ENCODE measurements around the gene CALY.

CALY gene

DNA sequence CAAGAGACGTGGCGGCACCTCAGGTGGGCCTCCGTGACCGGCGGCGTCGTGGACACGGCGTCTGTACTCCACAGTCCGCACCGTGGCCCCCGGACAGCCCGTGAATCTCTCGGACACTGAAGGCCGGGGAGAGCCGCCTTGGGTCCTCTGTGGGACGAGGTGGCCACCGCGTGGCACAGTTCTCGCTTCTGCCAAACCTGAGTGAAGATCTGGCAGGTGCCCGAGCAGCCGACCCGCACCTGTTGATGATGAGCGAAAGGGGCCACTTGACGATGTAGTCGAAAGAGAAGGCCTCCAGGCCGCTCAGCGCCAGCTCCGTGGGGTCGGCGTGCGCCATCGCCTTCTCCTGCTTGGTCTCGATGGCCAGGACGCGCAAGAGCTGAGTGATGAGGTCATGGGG, 51.5 kb downstream of the CALY start:
- no peak overlapping the region for H3K4me2 ChIP-seq
- no peak overlapping the region for H2AFZ ChIP-seq (ENCODE audit: low read depth)
- no peak overlapping the region for H3K9ac ChIP-seq
- no peaks in the 10 kb centered on the region for H3K27me3 ChIP-seq (ENCODE audit: insufficient read depth, low read depth)
- TF ChIP-seq, protein P1, sequence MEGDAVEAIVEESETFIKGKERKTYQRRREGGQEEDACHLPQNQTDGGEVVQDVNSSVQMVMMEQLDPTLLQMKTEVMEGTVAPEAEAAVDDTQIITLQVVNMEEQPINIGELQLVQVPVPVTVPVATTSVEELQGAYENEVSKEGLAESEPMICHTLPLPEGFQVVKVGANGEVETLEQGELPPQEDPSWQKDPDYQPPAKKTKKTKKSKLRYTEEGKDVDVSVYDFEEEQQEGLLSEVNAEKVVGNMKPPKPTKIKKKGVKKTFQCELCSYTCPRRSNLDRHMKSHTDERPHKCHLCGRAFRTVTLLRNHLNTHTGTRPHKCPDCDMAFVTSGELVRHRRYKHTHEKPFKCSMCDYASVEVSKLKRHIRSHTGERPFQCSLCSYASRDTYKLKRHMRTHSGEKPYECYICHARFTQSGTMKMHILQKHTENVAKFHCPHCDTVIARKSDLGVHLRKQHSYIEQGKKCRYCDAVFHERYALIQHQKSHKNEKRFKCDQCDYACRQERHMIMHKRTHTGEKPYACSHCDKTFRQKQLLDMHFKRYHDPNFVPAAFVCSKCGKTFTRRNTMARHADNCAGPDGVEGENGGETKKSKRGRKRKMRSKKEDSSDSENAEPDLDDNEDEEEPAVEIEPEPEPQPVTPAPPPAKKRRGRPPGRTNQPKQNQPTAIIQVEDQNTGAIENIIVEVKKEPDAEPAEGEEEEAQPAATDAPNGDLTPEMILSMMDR (conservative IDR thresholded peaks at IDR 0.05; ENCODE audit: low read depth, low read length), result no peak
- no peaks in the 10 kb centered on the region for H4K20me1 ChIP-seq (ENCODE audit: insufficient read depth)
- no peak overlapping the region for H3K4me3 ChIP-seq (IDR thresholded peaks at IDR 0.05; ENCODE audit: insufficient read depth, low read depth, low read length)
- H3K4me1 ChIP-seq (ENCODE audit: low read depth, poor library complexity, severe bottlenecking), result peaks cover 5% of the 10 kb centered on the region
- H3K36me3 ChIP-seq (ENCODE audit: insufficient read depth), result no peaks in the 10 kb centered on the region
- no peaks in the 10 kb centered on the region for H3K79me2 ChIP-seq (ENCODE audit: insufficient read depth, low read depth)
- no peak overlapping the region for H3K27ac ChIP-seq

DNA sequence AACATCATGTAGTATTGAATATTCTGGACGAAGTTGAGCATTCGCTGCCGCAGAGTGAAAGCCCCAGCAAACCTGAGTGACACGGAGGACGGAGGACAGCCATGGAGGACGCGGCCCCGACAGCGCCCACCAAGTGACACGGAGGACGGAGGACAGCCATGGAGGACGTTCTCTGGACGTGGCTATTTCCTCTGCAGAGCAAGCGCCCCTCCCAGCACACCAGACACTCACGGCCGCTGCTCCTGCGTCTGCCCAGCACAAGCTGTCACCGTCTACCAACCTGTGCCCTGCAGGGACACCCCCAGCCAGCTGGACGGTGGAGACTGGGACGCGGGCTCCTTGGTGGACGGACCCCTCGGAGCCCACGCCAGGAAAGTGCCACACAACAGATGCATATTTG, 52.8 kb downstream of the CALY start:
- no peak overlapping the region for H2AFZ ChIP-seq (ENCODE audit: low read depth)
- H3K4me3 ChIP-seq (IDR thresholded peaks at IDR 0.05; ENCODE audit: insufficient read depth, low read depth, low read length), result no peak overlapping the region
- H3K36me3 ChIP-seq (ENCODE audit: insufficient read depth), result no peaks in the 10 kb centered on the region
- peaks cover 18% of the 10 kb centered on the region for H3K4me1 ChIP-seq (ENCODE audit: low read depth, poor library complexity, severe bottlenecking)
- H3K27ac ChIP-seq, result no peak overlapping the region
- H3K79me2 ChIP-seq (ENCODE audit: insufficient read depth, low read depth), result no peaks in the 10 kb centered on the region
- no peak overlapping the region for H3K4me2 ChIP-seq
- H4K20me1 ChIP-seq (ENCODE audit: insufficient read depth), result no peaks in the 10 kb centered on the region
- TF ChIP-seq, protein P1 (conservative IDR thresholded peaks at IDR 0.05; ENCODE audit: low read depth, low read length), result no peak
- no peaks in the 10 kb centered on the region for H3K27me3 ChIP-seq (ENCODE audit: insufficient read depth, low read depth)
- H3K9ac ChIP-seq, result no peak overlapping the region

DNA sequence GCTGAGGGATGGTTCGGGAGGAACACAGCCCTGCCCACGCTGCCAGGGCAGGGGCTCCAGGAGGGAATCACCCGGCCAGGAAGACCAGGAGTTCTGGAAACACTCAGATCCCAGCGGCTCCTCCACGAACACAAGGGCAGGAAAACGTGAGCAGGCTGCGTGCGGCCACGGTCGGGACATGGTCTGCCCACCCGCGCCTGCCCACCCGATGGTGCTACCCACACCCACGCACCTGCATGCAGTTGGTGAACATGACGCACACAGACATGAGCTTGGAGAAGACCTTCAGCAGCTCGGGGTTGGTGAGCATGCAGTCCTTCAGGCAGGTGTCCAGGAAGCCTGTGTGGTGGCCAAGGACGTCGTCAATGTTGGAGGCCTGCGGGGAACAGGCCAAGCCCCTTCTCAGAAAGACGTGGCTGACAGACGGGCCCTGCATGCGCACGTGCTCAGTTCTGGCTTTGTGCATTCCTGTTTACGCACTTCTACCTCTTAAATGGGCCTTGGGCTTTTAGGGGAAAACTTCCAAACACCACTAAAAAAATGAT, 53.8 kb downstream of the CALY start:
- Histone ChIP-seq H3K36me3 (ENCODE audit: insufficient read depth) (no peaks in the 10 kb centered on the region), H3K27ac (no peak overlapping the region), H3K4me3 (IDR thresholded peaks at IDR 0.05; ENCODE audit: insufficient read depth, low read depth, low read length) (no peak overlapping the region), H3K9ac (no peak overlapping the region), H2AFZ (ENCODE audit: low read depth) (no peak overlapping the region), H4K20me1 (ENCODE audit: insufficient read depth) (no peaks in the 10 kb centered on the region), H3K27me3 (ENCODE audit: insufficient read depth, low read depth) (no peaks in the 10 kb centered on the region), H3K4me2 (no peak overlapping the region), H3K79me2 (ENCODE audit: insufficient read depth, low read depth) (no peaks in the 10 kb centered on the region), H3K4me1 (ENCODE audit: low read depth, poor library complexity, severe bottlenecking) (peaks cover 28% of the 10 kb centered on the region)
- TF ChIP-seq, protein P1 (conservative IDR thresholded peaks at IDR 0.05; ENCODE audit: low read depth, low read length), result no peak

DNA sequence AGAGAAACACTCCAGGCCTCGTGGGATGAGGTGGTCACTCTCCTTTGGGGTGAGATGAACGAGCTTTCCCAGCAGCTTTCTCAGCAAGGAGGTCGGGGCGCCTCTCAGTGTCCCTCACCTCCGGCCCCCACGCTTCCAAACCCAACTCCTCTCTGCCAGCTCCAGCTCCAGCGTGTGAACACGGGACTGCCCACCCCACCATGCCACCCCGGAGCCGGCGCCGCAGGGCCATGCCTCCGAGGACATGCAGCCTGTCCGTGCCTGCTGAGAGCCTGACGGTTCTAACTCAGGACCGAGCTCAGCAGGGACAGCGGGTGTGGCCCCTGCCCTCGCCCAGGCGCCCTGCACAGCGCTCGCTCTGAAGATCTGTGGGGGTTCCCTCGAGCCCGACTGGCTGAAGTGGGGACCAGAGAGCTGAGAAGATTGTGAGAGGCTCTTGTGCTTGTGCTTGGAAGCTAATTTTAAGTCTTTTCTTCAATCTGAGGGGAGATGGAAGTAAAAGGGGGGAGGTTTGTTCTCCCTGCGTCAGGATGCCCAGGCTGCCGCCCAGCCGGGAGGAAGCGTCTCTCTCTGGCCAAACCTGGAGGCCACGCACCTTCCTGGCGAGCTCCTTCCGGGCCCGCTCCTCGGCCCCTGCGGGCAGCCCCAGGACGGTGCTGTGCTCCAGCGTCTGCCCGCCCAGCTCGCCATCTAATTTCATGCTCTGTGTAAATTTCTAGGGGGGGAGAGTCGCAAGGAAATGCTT, 54.9 kb downstream of the CALY start:
- TF ChIP-seq, protein P1 (conservative IDR thresholded peaks at IDR 0.05; ENCODE audit: low read depth, low read length), result no peak
- H3K4me1 ChIP-seq (ENCODE audit: low read depth, poor library complexity, severe bottlenecking), result peaks cover 39% of the 10 kb centered on the region
- no peak overlapping the region for H3K9ac ChIP-seq
- no peak overlapping the region for H3K27ac ChIP-seq
- no peaks in the 10 kb centered on the region for H3K27me3 ChIP-seq (ENCODE audit: insufficient read depth, low read depth)
- H4K20me1 ChIP-seq (ENCODE audit: insufficient read depth), result no peaks in the 10 kb centered on the region
- no peaks in the 10 kb centered on the region for H3K79me2 ChIP-seq (ENCODE audit: insufficient read depth, low read depth)
- no peak overlapping the region for H3K4me3 ChIP-seq (IDR thresholded peaks at IDR 0.05; ENCODE audit: insufficient read depth, low read depth, low read length)
- H3K36me3 ChIP-seq (ENCODE audit: insufficient read depth), result no peaks in the 10 kb centered on the region
- no peak overlapping the region for H2AFZ ChIP-seq (ENCODE audit: low read depth)
- no peak overlapping the region for H3K4me2 ChIP-seq

All from KMS-11 (cell line).